HL-60 (cell line): ENCODE data around the gene EARS2.

Source experiments
- CTCF ChIP-seq: IDR thresholded peaks from one replicate; pipeline ENCODE4 v1.5.1; 2011; ENCODE audit warnings: low read length, control low read depth, inconsistent platforms; ENCODE audit not compliant: insufficient read depth
- GABPA ChIP-seq: IDR thresholded peaks from 2 replicates; pipeline ENCODE4 v1.6.1; 2012; ENCODE audit warnings: low read depth
- POLR2AphosphoS5 ChIP-seq: IDR thresholded peaks from 2 replicates; pipeline ENCODE4 v1.6.1; 2012; ENCODE audit warnings: low read depth
- REST ChIP-seq: IDR thresholded peaks from 2 replicates; pipeline ENCODE4 v1.6.1; 2012; ENCODE audit warnings: low read depth; ENCODE audit not compliant: insufficient replicate concordance
- SPI1 ChIP-seq: IDR thresholded peaks from 2 replicates; pipeline ENCODE4 v1.6.1; 2012; ENCODE audit warnings: low read depth, mild to moderate bottlenecking, borderline replicate concordance

- TF ChIP-seq CTCF (no peak), REST (no peak), POLR2AphosphoS5 (no peak), GABPA (no peak), SPI1 (no peak)
These were observed 33.8 kb downstream of the EARS2 start for GRCh38 chr16:23523321-23523720.
